ENCODE data around the gene PTPRN2.

PTPRN2 gene

DNA sequence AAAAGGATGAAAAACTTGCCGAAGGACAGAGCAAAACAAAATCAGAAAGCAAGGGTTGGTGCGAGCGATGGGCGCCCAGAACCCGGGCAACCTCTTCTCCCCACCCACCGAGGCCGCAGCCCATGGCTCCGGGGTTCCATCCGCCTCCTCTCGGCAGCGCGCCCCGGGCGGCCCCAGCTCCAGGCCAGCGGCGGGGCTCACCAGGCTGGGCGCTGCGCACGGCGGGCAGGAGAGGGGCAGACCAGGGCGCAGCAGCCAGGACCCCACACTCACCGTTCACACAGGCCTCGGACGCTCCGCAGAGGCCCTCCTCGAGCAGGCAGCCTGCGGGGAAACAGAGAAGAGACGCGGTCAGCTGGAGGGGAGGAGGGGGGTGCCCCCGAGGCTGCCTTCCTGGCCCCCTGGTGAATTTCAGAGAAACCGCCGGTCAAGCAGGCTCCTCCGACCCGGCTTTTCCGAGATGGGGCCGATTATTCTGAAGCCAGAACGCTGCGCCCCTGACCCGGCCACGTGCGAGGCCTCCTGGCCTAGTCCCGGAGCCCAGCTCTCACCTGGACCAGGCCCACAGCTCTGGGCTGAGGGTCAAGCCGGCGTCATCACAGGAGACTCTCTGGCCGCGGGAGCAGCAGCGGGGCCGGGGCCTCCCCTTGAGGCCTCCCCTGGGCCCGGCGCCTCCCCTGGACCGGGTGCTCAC is 98.0 kb downstream of the PTPRN2 start:
- DNase-seq (ENCODE audit: low read depth): no peak

DNA sequence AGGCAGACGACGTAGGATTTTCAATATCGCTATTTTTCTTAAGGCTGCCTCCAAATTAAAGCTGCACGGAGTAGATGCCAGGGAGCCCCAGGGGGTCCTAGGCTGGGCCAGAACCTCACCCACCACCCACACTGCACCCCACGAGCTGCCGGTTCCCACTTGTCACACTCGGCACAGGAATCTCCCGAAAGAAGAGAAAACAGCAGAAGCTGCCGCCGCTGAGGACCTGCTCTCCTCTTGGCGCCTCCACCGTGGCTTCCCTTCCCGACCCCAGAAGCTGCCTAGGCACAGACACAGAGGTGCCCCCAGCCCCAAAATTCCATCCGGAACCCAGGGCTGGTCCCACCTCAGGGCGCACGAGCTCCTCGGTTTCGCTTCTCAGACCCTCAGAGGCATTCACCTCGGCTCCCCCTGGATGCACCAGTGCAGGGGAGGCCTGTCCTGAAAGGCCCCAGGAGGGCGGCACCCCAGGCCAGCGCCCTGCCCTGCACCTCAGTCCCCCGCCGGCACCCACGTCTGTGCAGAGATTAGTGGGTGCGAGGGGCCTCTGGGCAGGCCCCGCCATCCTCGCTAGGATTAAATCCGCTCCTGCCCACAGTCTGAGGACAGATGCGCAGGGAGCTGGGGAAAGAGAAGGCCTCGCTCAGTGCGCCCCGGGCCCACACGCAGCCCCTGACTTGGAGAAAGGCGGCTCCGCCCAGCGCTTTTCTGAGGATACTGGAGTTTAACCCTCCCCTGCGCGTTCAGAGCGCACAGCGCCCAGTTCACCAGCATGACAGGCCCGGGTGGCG is 99.2 kb downstream of the PTPRN2 start:
- no peak for DNase-seq (ENCODE audit: low read depth)

DNA sequence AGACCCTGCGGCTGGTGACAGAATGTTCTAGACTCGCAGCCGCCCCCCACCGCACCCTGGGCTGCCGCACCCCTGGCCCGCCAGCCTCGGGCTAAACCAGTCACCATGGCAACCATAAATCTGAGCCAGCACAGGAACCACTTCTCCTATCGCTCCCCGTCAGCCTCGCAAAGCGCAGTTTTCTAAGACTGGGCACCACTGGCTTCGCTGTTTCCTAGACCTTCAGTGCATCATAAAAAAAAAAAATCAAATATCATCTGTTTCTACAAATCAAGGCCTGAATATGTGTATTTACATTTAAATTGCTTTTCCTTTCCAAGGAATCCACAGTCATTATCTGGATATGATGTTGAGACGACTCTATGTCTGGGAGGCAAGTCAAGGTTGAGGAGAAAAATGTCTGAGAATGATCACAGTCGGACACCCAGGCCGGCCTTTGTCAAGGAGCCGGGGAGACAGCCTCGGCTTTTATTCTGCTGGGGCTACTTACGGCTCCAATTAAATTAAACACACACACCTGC is 99.9 kb downstream of the PTPRN2 start:
- DNase-seq (ENCODE audit: low read depth): no peak

DNA sequence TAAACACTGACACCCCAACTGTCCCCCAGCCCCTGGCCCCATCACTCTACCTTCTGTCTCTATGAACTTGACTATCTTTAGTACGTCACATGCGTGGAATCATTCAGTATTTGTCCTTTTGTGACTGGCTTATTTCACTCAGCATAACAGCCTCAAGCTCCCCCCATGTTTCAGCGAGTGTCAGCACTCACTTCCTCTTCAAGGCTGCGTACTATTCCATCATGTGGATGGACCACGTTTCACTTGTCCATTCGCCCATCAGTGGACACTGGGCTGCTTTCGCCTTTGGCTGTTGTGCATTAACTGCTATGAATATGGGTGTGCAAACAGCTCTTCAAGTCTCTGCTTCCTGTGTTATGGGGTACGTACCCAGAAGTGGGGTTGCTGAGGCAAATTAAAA is 100.7 kb downstream of the PTPRN2 start:
- no peak for DNase-seq (ENCODE audit: low read depth)

DNA sequence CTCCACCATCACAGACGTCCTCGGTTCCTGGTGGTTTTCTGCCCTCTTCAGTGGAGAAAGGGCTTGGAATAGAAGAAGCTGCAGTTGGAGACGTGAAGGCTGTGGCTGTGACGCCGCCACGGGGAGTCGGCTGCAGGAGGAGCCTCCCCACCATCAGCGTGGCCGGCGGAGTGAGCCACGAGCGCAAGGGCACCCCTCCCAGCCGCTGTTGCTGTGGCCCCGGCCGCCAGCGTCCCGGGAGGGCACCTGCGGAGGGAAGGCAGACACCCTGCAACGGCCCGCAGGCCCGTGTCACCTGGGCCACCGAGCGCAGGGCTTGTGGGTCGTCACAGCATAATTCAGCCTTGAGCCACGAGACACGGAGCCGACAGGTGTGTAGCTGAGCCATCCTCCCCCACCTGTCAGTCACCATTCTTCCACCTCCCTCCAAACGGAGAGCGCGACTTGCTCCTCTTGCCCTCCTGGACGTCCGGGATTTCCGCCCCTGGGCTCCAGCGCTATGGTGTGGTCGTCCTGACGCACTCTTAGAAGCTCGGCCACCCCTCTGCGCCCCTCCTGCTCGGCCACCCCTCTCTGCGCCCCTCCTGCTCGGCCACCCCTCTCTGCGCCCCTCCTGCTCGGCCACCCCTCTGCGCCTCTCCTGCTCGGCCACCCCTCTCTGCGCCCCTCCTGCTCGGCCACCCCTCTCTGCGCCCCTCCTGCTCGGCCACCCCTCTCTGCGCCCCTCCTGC is 102.7 kb downstream of the PTPRN2 start:
- no peak for DNase-seq (ENCODE audit: low read depth)

DNA sequence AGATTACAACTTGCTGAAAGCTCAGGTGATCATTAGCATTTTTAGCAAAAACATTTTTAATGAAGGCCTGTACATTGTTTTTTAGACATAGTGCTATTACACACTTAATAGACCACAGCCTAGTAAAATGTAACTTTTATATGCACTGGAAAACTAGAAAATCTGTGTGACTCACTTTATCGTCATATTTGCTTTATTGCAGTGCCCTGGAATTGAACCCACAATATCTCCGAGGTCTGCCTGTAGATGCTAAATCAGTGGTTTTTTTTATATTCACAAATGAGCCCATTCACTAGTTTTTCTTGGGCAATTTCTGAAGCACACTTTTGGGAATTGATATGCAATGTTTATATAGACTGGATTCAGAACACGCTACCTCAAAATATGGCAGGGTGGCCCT is 105.1 kb downstream of the PTPRN2 start:
- no peak for DNase-seq (ENCODE audit: low read depth)

DNA sequence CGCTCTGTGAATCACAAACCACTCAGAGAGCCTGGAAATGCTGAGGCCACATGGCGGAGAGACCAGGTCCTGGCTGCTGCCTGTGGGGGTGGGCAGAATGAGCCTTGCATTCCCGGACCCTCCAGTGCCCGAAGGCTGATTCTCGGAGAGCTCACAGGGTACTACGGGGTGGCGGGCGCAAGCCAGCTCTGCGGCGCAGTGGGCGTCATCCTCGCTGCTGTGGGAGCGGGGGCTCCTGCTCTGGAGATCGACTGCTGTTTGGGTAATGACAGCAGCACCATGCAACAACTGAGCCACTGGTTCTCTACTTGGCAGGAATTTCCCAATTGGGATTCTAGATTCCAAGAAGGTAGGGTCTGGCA is 108.0 kb downstream of the PTPRN2 start:
- DNase-seq (ENCODE audit: low read depth): no peak

DNA sequence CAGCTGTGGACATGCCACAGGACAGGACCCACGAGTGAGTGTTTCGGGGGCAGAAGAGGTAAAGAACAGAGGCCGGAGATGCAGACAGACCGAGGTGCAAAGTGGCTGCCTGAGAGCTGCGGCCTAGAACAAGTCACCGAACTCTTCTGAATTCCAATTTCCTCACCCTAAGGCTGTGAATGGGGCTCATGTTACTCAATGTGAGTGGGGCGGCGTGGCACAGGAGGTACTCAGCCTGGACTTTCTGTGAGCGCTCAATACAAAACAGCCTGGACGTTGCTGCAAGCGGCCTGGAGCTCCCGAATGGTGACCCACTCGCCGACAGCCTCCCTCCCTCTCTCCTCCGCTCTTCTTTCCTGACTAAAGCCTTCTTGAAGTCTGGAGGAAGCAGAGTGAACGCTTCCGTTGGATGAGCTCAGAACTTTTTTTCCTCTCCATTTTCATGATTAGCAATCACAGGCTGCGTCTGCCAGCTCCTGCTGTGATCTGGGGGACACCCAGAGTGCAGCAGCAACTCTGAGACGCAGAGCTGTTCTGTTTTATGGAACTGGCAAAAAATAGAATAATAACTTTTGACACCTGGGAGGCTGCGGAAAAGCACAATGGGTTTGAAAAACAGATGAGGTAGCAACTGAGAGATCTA is 108.5 kb downstream of the PTPRN2 start:
- no peak for DNase-seq (ENCODE audit: low read depth)

DNA sequence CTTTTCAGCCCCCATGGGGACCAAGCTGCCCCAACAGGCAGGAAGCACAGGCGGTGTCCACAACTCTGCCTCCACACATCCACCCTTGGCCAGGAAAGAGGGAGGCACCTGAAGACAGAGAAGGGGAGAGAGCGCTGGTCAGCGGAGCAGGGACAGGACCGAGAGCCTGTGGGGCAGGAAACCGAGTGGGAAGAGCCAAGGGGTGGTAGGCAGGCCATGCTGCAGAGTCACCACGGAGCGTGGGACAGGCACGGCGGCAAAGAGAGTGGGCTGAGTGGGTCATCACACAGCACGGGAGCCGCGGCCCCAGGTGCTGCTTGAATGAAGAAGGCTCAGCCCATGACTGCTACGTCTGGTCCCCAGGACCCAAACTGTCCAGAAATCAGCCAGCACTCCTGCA is 109.8 kb downstream of the PTPRN2 start:
- no peak for DNase-seq (ENCODE audit: low read depth)

DNA sequence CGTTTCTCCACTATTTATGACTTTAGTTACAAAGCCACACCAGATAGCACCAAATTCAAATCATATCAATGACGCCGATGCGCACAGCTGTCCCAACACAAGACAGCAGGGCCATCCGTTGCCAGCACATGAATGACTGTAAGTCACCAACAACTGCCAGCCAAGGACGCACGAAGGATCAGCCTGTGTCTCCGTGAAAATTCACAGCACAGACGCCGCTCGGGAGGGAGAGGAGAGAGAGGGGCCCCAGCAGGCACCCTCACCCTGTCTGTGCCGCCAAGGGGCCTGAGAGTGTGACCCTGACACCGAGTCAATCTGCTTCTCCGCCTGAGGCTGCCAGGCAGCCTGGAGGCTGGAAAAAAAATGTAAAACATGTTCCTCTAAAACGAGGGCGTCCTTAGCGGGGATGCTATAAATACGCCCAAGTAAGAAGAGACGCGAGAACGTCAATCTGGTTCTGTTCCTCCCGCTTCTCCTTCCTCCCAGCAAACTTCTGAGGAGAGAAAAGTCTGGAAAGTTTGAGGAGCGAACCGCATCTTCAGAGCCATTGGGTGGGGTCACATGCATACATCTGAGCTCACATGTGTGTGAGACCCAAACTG is 111.2 kb downstream of the PTPRN2 start:
- DNase-seq (ENCODE audit: low read depth): no peak

DNA sequence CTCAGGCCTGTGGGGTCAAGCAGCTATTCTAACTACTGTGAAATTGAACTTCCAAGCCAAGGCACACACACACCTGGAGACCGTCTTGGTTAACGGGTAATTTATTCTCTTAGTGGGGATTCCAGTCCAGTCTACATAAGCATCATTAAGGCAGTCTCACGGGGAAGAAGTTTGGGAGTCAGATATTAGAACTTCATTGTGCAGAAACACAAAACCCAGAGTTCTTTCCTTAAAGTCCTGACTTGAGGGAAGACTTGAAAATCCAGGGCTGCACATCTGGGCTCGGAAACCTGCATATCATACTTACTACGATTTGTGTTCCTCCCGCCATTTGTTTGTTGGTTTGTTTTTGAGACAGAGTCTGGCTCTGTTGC is 112.0 kb downstream of the PTPRN2 start:
- no peak for DNase-seq (ENCODE audit: low read depth)

DNA sequence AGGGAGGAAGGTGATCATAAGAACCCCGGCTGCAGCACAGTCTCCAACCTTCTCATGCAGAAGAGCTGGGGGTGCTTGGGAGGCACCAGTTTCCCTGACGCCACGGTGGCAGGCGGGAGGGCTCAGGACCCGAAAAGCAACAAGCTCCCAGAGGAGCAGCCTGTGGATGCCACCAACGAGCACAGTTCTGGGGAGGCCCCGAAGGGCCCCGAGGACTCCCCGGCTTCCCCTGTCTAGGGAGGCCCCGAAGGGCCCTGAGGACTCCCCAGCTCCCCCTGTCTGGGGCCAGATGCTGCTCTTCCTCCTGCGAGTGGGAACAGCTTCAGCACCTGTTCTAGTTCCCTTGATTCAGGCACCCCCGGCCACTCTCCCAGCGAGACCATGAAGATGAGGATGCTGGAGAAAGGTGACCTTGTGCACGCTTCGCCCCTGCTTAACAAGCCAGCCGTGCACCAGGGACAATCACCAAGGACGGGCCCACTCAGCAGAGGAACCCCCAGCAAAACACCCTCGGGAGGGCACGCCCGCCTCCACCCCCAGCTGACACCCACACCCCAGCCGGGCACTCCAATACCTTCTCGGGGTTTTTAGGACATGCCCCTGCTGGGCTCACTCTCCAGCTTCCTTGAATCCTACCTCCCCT is 112.5 kb downstream of the PTPRN2 start:
- DNase-seq (ENCODE audit: low read depth): no peak

DNA sequence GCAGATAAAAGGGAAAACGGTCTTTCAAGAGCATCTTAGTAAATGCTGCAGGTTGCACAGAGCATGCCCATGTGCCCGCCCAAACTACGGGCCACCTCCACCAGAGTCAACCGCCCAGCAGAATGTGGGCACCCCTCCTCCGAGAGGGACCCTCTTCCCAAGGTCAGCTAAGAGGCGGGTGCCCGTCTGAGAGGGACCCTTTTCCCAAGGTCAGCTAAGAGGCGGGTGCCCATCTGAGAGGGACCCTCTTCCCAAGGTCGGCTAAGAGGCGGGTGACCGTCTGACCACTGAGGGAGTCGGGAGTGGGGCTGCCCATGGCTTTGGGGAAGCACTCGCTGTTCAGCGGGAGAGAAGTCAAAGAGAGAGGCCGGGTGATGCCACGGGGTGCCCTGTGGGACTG is 113.1 kb downstream of the PTPRN2 start:
- no peak for DNase-seq (ENCODE audit: low read depth)

DNA sequence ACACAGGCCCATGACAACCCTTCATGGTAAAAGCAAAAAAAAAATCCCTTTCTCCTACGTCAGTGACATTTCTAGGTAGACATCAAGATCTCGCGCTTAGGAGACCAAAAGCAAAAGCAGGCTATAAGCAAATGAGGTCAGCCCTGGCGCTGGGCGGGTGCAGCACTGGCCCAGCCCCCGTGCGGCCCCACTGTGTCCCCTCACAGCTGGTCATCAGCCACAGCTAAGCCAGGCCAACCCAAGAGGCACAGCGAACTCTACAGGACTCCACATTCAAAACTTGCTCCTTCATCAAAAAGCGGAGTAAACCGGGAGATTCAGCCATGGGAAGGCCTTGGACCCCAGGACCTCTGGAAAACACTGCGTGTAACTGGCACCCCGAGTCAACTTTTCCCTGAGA is 113.7 kb downstream of the PTPRN2 start:
- DNase-seq (ENCODE audit: low read depth): no peak

DNA sequence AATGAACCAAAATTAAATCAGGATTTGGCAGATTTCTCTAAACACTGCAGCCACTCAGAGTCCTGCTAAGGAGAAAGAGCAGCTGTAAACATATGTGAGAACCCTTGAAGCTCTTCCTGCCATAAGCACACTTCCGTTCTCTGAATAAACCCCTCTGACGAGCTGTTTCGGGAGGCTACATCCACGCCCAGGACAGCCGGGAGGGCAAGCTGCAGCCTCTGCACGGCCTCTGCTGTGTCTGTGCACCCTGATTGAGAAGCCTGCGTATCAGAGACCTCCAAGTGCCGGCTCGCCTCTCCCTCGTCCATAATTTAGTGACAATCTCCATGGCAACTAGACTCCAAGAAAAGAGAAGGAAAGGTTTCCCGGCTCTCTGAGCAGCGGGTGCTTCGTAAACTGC is 114.4 kb downstream of the PTPRN2 start:
- DNase-seq (ENCODE audit: low read depth): no peak

DNA sequence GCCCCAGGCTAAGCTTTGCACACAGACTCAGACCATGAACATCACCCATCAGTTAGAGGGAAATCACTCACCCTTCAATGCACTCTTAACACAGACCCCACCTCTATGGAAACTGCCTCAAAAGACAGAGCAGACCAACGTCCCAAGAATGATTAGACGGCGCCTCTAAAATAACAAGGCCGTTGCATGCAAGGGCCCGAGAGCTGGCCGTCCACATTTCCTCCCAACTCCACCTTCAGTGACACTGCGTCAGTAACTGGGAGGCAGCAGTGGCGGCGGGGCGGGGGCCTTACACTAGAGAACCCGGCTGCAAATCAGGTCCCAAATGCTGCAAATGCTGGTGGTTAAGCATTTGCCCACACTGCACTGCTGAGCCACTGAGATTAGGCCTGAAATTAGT is 115.0 kb downstream of the PTPRN2 start:
- no peak for DNase-seq (ENCODE audit: low read depth)

DNA sequence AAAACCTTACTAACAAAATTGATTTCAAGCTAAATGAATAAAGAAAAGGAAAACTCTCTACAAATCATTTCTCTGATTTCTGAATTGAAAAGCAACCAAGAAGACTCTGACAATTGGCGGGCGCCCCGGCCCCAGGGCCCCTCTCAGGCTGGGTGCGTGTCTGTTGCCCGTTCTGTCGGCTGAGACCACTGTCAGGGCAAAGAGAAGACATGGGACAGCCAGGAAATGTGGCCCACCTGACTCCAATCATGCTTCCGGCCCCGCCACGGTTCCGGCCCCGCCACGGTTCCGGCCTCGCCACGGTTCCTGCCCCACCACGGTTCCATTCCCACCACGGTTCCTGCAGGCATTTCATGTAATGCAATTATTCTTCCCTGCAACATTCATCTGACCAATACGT is 115.9 kb downstream of the PTPRN2 start:
- no peak for DNase-seq (ENCODE audit: low read depth)

DNA sequence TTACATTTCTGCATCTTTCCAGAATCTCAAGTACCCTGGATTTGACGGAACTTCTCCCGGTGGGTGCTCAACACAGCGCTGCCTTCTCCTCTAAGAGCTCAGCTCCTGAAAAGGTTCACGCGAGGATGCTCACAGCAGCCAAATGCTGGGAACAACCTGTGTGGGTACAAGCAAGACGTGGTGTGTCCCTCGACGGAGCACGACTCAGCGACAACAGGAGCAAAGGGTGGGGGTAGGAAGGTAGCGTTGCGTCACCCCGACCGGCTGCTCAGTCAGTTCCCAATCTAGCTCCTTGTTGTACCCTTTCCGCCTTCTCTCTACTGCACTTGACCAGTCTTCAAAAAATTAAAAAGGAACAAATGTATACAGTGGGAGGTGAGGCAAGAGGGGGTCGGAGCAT is 117.3 kb downstream of the PTPRN2 start:
- no peak for DNase-seq (ENCODE audit: low read depth)

DNA sequence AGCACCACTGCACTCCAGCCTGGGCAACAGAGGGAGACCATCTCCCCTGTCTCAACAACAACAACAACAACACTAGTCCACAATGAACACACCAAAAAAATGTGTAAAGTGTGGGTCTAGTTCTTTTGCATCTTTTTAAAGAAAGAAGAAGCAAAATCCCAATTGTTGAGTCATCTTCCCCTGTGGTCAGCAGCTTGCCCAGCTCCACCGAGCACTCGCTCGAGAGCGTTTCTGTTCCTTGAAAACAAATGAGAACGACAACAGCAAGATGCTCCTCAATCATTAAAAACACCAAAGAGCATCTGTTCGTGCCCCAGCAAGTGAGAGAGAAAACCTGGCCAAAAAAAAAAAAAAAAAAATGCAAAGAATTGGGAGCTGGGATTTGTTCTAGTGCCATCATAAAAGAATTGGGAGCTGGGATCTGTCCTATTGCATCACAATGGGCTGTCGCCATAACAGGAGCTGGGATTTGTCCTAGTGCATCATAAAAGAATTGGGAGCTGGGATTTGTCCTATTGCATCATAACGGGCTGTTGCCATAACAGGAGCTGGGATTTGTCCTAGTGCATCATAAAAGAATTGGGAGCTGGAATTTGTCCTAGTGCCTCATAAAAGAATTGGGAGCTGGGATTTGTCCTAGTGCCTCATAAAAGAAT is 118.1 kb downstream of the PTPRN2 start:
- no peak for DNase-seq (ENCODE audit: low read depth)

DNA sequence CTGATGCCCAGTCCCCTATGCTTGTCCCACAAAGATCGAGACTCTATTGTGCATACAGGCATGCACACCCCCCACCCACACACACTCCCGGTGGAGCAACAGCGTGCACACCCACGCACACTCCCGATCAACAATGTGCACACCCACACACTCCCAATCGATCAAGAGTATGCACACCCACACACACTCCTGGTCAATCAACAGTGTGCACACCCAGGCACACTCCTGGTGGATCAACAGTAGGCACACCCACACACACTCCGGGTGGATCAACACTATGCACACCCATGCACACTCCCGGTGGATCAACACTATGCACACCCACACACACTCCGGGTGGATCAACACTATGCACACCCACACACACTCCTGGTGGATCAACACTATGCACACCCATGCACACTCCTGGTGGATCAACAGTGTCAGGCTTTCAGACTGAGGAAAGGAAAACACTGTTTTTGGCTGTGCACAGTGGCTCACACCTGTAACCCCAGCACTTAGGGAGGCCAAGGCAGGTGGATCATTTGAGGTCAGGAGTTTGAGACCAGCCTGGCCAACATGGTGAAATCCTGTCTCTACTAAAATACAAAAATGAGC is 118.8 kb downstream of the PTPRN2 start:
- no peak for DNase-seq (ENCODE audit: low read depth)

DNA sequence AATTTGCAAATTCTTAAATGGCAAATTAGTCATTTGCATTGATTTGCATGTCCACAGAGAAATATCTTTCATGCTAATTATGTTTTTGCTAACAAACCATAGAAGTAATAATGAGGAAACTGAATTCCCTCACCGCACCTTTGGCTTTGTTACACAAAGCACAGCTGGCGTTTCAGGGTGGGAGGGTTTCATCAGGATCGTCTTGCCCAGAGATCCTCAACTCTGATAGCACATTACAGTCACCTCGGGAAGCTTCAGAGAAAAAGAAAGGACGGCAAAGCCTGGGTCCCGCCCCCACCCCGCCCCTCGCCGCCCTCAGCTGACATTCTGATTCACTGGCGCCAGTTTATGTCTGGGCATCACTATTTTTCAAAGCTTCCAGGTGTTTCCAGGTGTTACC is 119.4 kb downstream of the PTPRN2 start:
- no peak for DNase-seq (ENCODE audit: low read depth)
